Measurements from ENCODE around the gene NEGR1.

Gene NEGR1

DNA sequence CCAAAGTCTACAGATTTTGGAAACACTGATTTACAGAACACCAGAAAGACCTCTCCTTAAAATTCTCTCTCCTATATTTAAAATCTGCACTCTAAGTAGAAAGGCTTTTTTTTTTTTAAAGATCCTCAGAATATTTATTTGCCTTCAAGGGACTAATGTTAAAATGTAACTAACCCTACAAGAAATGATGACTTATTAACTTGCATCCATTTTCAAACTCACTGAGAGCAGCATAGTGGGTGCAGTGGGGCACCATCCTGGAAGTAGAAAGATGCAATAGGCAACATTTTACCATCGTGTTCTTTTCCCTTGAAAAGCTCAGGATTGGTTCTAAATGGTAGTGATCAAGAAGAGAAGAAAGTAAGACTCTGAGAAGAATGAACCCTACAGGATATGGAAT lies 498.1 kb downstream of the NEGR1 start:
- no peak for DNase-seq (ENCODE audit: low read depth in 2 of 2)

DNA sequence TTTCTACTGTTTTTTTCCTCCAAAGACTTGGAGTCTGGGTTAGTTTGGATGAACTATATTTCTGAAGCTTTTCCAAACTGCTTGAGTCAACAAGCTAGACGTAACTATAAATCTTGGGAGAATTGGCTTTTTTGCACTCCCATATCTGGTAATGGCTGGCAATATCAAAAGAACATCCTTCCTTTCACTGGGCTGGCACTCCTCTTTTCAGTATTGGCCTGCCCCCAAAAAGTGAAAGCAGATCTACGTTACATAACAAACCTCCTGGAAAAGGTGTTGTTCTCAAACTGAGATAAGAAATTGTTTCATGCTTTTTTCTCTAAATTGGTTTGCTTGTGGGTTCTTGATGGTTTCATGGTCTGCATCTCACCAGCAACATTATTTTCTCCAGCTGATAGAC lies 499.3 kb downstream of the NEGR1 start:
- DNase-seq (ENCODE audit: low read depth in 2 of 2): no peak

DNA sequence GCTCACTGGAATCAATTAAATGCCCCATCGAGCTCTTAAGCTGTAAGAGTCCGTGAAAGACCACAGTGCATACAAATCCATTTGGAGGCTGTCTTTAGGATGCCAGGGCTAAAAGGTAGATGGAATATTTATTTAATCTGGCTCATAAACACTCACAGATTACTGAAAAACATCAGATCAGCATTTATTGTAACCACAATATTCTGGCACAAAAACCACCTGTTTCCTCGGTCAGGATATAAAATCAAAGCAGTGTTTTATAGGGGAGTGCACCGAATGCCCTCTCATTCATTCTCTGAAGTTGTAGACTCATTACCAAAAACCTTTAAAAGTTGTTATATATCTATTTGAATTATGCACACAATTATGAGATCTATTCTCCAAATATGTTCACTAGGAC lies 500.9 kb downstream of the NEGR1 start:
- DNase-seq (ENCODE audit: low read depth in 2 of 2): no peak

DNA sequence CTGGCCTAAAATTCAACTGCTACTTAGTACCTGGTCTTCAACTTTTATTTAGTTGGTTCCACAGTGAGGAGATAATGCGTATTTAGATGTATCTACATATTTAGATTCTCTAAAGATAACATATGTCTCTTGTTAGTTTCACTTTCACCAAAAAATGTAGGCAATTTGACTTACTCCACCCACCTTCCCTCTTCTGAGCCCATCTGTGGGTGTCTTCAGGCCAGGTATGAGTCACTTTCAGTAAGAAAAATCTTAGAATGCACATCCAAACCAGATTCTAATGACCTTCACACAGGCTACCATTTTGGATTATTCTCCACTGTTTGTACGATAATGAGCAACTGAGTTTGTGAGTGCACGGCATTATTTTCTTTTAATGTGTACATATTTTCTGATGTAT lies 501.7 kb downstream of the NEGR1 start:
- no peak for DNase-seq (ENCODE audit: low read depth in 2 of 2)

DNA sequence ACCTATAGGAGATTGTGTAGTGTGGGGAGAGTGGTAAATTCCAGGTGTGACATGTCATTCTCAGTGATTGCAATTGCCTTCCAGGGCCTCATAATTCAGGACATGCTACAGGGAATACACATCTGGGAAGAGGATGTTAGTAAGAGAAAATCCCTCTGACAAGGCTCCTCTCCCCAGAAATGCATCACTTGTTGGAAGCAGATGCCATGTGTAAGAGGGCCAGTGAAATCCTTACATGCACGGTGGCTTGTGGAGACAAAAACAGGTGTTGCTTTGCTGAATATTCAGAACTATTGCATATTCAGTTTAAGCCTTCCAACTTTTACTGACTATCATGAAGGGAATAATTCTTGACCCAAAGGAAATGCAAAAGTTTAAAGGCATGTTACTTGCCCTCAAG lies 503.4 kb downstream of the NEGR1 start:
- no peak for DNase-seq (ENCODE audit: low read depth in 2 of 2)

DNA sequence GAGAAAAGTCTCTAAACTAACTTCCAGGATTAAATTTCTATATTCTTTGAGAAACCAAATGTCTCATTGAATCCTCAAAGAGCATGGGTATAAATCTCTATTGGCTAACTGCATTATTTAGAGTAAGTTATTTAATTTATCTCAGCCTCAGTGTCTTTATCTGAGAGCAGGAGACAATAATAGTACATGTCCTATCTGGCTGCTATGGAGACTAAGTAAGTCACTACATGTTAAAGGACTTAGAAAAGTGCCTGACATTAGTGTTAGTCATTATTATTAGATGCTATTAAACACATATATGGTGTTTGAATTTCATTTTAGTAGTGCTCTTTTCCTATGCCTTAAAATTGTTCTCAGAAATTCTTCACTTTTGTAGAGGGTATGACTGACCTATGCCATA lies 505.2 kb downstream of the NEGR1 start:
- no peak for DNase-seq (ENCODE audit: low read depth in 2 of 2)

- DNase-seq (ENCODE audit: low read depth in 2 of 2): no peak
Measured at GRCh38 chr1:71774705-71775104, 507.6 kb downstream of the NEGR1 start.

DNA sequence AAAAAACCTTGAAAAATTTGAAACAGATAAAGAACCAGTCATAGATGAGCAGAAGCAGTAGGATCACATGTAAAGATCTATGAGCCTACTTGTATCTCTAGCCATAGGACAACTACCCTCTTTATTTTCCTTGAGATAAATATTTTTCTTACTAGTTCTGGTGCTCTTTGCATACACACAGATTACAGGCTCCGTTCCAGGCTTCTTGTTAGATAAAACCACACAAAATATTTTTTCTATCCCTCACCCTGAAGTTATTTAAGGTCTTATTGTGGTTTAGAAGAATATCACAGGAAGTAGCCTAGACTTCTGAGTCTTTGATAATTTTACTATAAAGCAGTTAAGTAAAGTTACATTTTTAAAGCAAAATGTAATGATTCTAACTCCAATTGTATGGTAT lies 512.2 kb downstream of the NEGR1 start:
- no peak for DNase-seq (ENCODE audit: low read depth in 2 of 2)

- no peak for DNase-seq (ENCODE audit: low read depth in 2 of 2)
Measured at GRCh38 chr1:71766748-71767147, 515.6 kb downstream of the NEGR1 start.

DNA sequence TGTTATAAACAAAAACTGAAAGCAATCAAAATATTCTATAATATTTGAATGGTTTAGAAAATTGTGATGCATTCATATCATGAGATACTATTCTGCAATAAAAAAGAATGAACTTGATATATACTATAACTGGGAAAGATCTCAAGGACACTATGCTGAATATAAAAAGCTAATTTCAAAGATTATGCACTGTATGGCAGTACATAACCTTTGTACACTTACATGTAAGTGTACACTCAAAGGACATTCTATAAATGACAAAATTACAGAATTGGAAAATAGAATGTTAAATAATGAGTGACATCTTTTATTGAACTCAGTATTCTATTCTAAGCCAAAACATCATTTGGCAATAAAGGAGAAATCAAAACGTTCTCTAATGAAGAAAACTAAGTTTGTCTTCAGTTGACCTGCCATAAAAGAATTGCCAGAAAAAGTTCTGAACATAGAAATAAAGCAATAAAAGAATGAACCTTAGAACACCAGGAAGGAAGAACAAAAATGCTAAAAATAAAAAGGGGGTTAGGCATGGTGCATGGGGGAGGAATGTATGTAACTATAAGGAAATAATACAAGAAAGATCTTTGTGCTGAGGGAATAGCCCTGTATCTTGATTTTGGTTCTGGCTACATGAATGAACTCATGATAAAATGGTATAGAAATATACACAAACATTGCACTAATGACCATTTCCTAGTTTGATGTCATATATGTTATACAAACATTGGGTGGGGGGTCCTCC lies 519.7 kb downstream of the NEGR1 start:
- DNase-seq (ENCODE audit: low read depth in 2 of 2): no peak

DNA sequence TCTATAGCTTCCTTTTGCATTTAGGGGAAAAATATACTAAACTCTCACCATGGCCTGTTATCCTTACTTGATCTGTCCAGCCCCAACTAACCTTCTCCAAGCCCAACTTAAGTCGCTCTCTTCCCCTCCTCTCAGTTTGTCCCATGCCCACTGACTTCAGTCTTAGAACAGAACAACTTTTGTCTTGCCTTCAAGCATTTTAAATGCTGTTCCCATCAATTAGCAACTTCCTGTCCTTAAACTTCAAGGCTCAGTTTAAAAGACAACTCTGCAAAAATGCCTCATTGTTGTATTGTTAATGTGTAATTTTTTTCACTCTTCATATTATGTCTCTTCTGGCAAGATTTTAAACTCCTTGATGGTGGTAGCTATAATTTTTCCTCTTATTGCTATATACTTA lies 526.9 kb downstream of the NEGR1 start:
- DNase-seq (ENCODE audit: low read depth in 2 of 2): no peak

- no peak for DNase-seq (ENCODE audit: low read depth in 2 of 2)
Measured at GRCh38 chr1:71753746-71754145, 528.6 kb downstream of the NEGR1 start.

- no peak for DNase-seq (ENCODE audit: low read depth in 2 of 2)
Measured at GRCh38 chr1:71745326-71745725, 537.0 kb downstream of the NEGR1 start.

DNA sequence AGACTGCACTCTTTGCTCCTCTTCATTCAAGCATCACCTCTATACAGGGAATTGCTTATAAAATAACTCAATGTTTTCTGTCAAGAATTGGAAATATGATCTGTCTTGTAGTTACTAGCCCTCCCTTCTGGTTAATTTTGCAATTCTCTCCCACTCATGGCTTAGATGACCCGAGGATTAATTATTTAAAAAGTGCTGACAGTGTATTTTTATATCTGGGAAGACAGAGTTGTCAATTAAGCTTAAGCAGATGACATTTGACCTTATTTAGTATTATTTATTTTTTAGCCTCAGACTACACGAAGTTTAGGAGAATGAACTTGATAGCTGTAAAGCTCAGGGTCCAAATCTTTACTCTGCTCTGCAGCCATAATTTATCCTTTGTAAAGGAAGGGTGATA lies 538.5 kb downstream of the NEGR1 start:
- no peak for DNase-seq (ENCODE audit: low read depth in 2 of 2)

DNA sequence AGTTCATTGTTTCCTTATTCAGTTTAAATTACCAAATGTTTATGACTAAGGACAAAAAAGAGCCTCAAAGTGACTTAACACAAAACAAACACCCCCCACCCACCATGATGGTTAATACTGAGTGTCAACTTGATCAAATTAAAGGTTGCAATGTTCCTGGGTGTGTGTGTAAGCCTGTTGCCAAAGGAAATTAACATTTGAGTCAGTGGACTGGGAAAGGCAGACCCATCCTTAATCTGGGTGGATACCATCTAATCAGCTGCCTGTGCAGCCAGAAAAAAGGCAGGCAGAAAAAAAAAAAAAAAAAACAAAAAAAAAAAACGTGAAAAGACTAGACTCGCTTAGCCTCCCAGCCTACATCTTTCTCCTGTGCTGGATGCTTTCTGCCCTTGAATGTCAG lies 543.4 kb downstream of the NEGR1 start:
- no peak for DNase-seq (ENCODE audit: low read depth in 2 of 2)

DNA sequence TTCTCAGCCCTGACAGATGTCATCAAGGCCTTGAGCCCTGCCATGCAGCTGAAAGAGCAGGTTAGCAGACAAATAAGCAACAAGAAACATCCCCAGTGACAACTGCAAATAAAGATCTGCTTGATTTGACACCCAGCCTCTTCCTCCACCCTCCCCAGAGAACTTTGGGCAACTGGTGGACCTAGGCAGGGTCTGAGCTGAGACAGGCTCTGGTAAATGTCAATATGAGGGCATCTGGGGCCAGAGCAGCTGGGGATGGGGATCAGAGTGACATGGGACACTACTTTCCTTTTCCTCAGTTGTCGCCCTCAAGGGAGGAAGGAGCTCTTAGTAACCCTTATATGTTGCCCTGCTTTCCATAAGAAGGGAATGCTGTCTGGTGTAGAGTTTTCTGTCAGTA lies 544.1 kb downstream of the NEGR1 start:
- DNase-seq (ENCODE audit: low read depth in 2 of 2): no peak

GRCh38 chr1:71737768-71738167 lies 544.6 kb downstream of the NEGR1 start:
- DNase-seq (ENCODE audit: low read depth in 2 of 2): no peak

GRCh38 chr1:71733121-71733520 lies 549.2 kb downstream of the NEGR1 start:
- no peak for DNase-seq (ENCODE audit: low read depth in 2 of 2)

GRCh38 chr1:71721532-71721931 lies 560.8 kb downstream of the NEGR1 start:
- no peak for DNase-seq (ENCODE audit: low read depth in 2 of 2)

DNA sequence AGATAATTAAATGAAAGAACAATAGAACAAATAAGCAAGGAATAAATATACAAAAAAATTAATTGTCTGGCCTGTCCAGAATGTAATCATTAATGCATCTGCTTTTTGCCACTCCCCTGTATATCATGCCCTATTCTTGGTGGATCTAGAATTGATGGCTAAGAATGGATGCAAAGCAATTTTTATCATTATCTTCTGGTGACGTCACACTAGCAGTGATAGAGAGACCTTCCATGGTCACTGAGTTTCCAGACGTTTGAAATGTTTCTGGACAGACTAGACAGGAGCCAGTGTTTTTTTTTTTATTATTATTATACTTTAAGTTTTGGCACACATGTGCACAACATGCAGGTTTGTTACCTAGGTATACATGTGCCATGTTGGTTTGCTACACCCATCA lies 563.0 kb downstream of the NEGR1 start:
- no peak for DNase-seq (ENCODE audit: low read depth in 2 of 2)

DNA sequence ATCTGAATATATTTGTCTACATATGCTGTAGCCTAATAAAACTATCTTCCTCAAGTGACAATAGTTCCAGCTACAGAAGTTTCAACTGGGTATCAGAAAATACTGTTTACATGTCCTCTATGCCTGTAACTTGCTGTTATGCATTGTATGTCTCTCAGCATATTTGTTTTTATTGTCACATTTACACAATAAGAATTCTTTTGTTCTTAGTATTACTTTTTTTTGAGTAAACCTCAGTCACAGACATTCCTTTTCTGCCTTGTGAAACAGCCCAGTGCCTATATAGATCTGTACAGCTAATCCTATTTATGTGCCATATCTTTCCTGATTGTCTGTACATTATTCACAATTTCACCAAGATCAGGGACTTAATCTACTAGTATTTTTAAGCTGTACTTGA lies 565.2 kb downstream of the NEGR1 start:
- DNase-seq (ENCODE audit: low read depth in 2 of 2): no peak

DNA sequence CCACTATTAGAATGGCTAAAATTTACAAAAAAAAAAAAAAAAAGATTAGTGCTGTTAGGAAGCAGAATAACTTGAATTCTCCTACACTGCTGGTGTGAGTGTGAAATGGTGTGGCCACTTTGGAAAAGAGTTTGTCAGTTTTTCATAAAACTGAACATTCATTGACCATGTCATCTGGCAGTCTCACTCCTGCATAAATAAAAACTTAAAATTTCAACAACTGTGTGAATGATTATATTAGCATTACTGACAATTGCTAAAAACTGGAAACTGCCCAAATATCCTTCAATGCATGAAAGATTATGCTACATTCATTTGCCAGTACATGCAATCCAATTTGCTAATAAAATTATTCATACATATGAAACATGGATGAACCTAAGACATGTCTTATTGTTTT lies 570.9 kb downstream of the NEGR1 start:
- no peak for DNase-seq (ENCODE audit: low read depth in 2 of 2)

- DNase-seq (ENCODE audit: low read depth in 2 of 2): no peak
Measured at GRCh38 chr1:71706029-71706671, 576.2 kb downstream of the NEGR1 start.

- no peak for DNase-seq (ENCODE audit: low read depth in 2 of 2)
Measured at GRCh38 chr1:71698186-71698585, 584.2 kb downstream of the NEGR1 start.
